GM23338 (cell line): ENCODE results near the gene NOL3. TPM values are rescaled to one million over a fixed set of nuclear protein-coding genes. Genes with fewer than 3 reads are reported as not detected.

Experiments used
- ATAC-seq: fragments of 200-7000 bp; cut with Tn5 transposase; 3 replicates; pipeline ENCODE4 v1.9.1; 2020
- DNase-seq: peaks from one replicate; pipeline ENCODE4 v3.0.0-alpha.2; 2015; ENCODE audit warnings: low spot score
- H2AFZ ChIP-seq: fragments of 200-600 bp; sonication (generic); 2 replicates; pipeline ENCODE4 v1.8.0; 2016; ENCODE audit warnings: antibody characterized with exemption, mild to moderate bottlenecking, moderate library complexity
- H3F3A ChIP-seq: fragments of 200-600 bp; sonication (generic); replicated peaks from 2 replicates; pipeline ENCODE4 v1.8.0; 2017; ENCODE audit warnings: antibody characterized with exemption, mixed run types, low read depth
- H3K27ac ChIP-seq: fragments of 200-600 bp; sonication (generic); 2 replicates; pipeline ENCODE4 v1.6.1; 2016; ENCODE audit warnings: low read depth
- H3K27me3 ChIP-seq: fragments of 200-600 bp; sonication (generic); 2 replicates; pipeline ENCODE4 v1.8.0; 2016; ENCODE audit warnings: mild to moderate bottlenecking, mixed run types, moderate library complexity; ENCODE audit not compliant: insufficient read depth
- H3K36me3 ChIP-seq: fragments of 200-600 bp; sonication (generic); 2 replicates; pipeline ENCODE4 v1.8.0; 2016; ENCODE audit warnings: mild to moderate bottlenecking; ENCODE audit not compliant: insufficient read depth
- H3K4me1 ChIP-seq: fragments of 200-600 bp; sonication (generic); 2 replicates; pipeline ENCODE4 v1.8.0; 2016; ENCODE audit warnings: mild to moderate bottlenecking, moderate library complexity; ENCODE audit not compliant: insufficient read depth
- H3K4me2 ChIP-seq: fragments of 200-600 bp; sonication (generic); 2 replicates; pipeline ENCODE4 v1.7.1; 2017; ENCODE audit warnings: mixed run types
- H3K4me3 ChIP-seq: fragments of 200-600 bp; sonication (generic); 2 replicates; pipeline ENCODE4 v1.6.1; 2016; ENCODE audit warnings: mixed run types
- H3K79me2 ChIP-seq: fragments of 200-600 bp; sonication (generic); replicated peaks from 2 replicates; pipeline ENCODE4 v1.8.0; 2017; ENCODE audit warnings: mild to moderate bottlenecking; ENCODE audit not compliant: insufficient read depth
- H3K9me2 ChIP-seq: fragments of 200-600 bp; sonication (generic); 2 replicates; pipeline ENCODE4 v1.8.0; 2017; ENCODE audit not compliant: insufficient read depth
- H4K20me1 ChIP-seq: fragments of 200-600 bp; sonication (generic); replicated peaks from 2 replicates; pipeline ENCODE4 v1.8.0; 2017; ENCODE audit warnings: mild to moderate bottlenecking; ENCODE audit not compliant: insufficient read depth
- H3K27ac Mint-ChIP-seq: 2 replicates; pipeline ENCODE4 v1.8.0; 2020; ENCODE audit warnings: inconsistent platforms, mild to moderate bottlenecking, moderate library complexity, mixed read lengths
- H3K27me3 Mint-ChIP-seq: 3 replicates; pipeline ENCODE4 v1.8.0; 2022; ENCODE audit warnings: low read depth, mild to moderate bottlenecking, moderate library complexity, mixed read lengths, inconsistent platforms; ENCODE audit not compliant: insufficient read depth, poor library complexity
- H3K36me3 Mint-ChIP-seq: 3 replicates; pipeline ENCODE4 v1.8.0; 2021; ENCODE audit warnings: low read depth, mild to moderate bottlenecking, inconsistent platforms, moderate library complexity, mixed read lengths
- H3K4me1 Mint-ChIP-seq: 3 replicates; pipeline ENCODE4 v1.8.0; 2020; ENCODE audit warnings: mild to moderate bottlenecking, inconsistent platforms, mixed read lengths
- H3K4me3 Mint-ChIP-seq: 3 replicates; pipeline ENCODE4 v1.8.0; 2021; ENCODE audit warnings: moderate library complexity, mild to moderate bottlenecking, inconsistent platforms, mixed read lengths
- H3K9me3 Mint-ChIP-seq: 3 replicates; pipeline ENCODE4 v1.8.0; 2020; ENCODE audit warnings: moderate library complexity, mild to moderate bottlenecking, inconsistent platforms, mixed read lengths
- CREB1 ChIP-seq: fragments of 250-450 bp; sonication (Bioruptor Pico); IDR thresholded peaks from 2 replicates; pipeline ENCODE4 v1.5.0; 2020; ENCODE audit warnings: low read depth, mild to moderate bottlenecking, moderate library complexity
- ETS1 ChIP-seq: IDR thresholded peaks from 2 replicates; pipeline ENCODE4 v1.6.1; 2016; ENCODE audit warnings: antibody characterized with exemption
- EZH2 ChIP-seq: fragments of 200-600 bp; sonication (generic); IDR thresholded peaks from one replicate; pipeline ENCODE4 v1.8.0; 2017; ENCODE audit warnings: antibody characterized with exemption, mild to moderate bottlenecking, low read depth; ENCODE audit not compliant: unreplicated experiment
- EZH2phosphoT487 ChIP-seq: fragments of 200-600 bp; sonication (generic); IDR thresholded peaks from one replicate; pipeline ENCODE4 v1.8.1; 2018; ENCODE audit warnings: antibody characterized with exemption; ENCODE audit not compliant: unreplicated experiment
- NANOG ChIP-seq: IDR thresholded peaks from 2 replicates; pipeline ENCODE4 v1.6.1; 2016; ENCODE audit warnings: antibody characterized with exemption, borderline replicate concordance
- POLR2AphosphoS5 ChIP-seq: IDR thresholded peaks from 2 replicates; pipeline ENCODE4 v1.6.1; 2016; ENCODE audit warnings: antibody characterized with exemption, low read depth
- REST ChIP-seq: IDR thresholded peaks from one replicate; pipeline ENCODE4 v1.6.1; 2018; ENCODE audit warnings: antibody characterized with exemption; ENCODE audit not compliant: unreplicated experiment
- STAT1 ChIP-seq: IDR thresholded peaks from one replicate; pipeline ENCODE4 v1.6.1; 2016; ENCODE audit warnings: antibody characterized with exemption; ENCODE audit not compliant: unreplicated experiment
- ZNF462 ChIP-seq: fragments of 250-450 bp; sonication (Bioruptor Pico); IDR thresholded peaks from 2 replicates; pipeline ENCODE4 v1.5.0; 2020; ENCODE audit warnings: mild to moderate bottlenecking, moderate library complexity
- polyA plus RNA-seq: library from polyadenylated mRNA; unstranded; fragments of >200 nt; fragmentation: Nextera tagmentation; extraction: Ambion mirVana; gene quantifications from 2 replicates; pipeline ENCODE4 v1.2.1, GENCODE V29; 2016
- total RNA-seq: library from RNA; depleted of rRNA; stranded (reverse); fragments of >200 nt; shearing (Covaris generic); gene quantifications from 2 replicates; pipeline ENCODE4 v1.2.3, GENCODE V29; 2014

The NOL3 gene
- total and polyA plus RNA-seq, 2 experiments from 2014 or later, result 3.3 to 4.0 TPM

- TF ChIP-seq ZNF462 (no peak), POLR2AphosphoS5 (no peak), ETS1 (no peak)
These were observed 19.7 kb downstream of the NOL3 start, which contains the start of gene EXOC3L1 (continued) for GRCh38 chr16:67190041-67190440.

- Histone ChIP-seq H3K4me3 (no peak overlapping the region), H3K4me1 (peaks cover 11% of the 10 kb centered on the region; the same call in 1 of the 2 replicates)
- TF ChIP-seq EZH2, result no peak
- no peak for TF ChIP-seq POLR2AphosphoS5
- TF ChIP-seq STAT1, result no peak
- no peak for TF ChIP-seq EZH2phosphoT487
- no peak for TF ChIP-seq NANOG
- no peak for TF ChIP-seq CREB1 (CRISPR knock-in tag)
- no peak for TF ChIP-seq REST
These were observed 20.4 kb downstream of the NOL3 start for GRCh38 chr16:67190448-67191399.

More at GRCh38 chr16:67190448-67191399, 20.4 kb downstream of the NOL3 start:
- Histone ChIP-seq H3K4me2 (no peak overlapping the region), H3F3A (0 out of 2 replicates have a peak, but pooled peaks cover 6% of the 10 kb centered on the region), H3K36me3 (peaks cover 8% of the 10 kb centered on the region; the same call in 1 of the 2 replicates), H3K27ac (no peak overlapping the region), H2AFZ (no peak overlapping the region; the same call in 1 of the 2 replicates), H4K20me1 (peaks cover 18% of the 10 kb centered on the region), H3K9me2 (no peaks in the 10 kb centered on the region), H3K27me3 (peaks cover 11% of the 10 kb centered on the region), H3K79me2 (peaks cover 21% of the 10 kb centered on the region)
- peaks cover 18% of the 10 kb centered on the region for H3K27me3 Mint-ChIP-seq
- H3K4me1 Mint-ChIP-seq, result peaks cover 26% of the 10 kb centered on the region
- peaks cover 25% of the 10 kb centered on the region for H3K36me3 Mint-ChIP-seq
- H3K4me3 Mint-ChIP-seq, result peak overlapping the region; percentile 93; the same call in 1 of the 3 replicates
- ATAC-seq (no peak), DNase-seq (no peak)
- no peak overlapping the region; the same call in 1 of the 2 replicates for H3K27ac Mint-ChIP-seq
- H3K9me3 Mint-ChIP-seq, result no peaks in the 10 kb centered on the region
